Activated CD8-positive, alpha-beta memory T cell treated with anti-CD3 and anti-CD28 coated beads for 1 hour (primary cell): ENCODE measurements around the gene PPP1R1A.

Source experiments
- DNase-seq, 2 donors: peaks; one replicate each; pipeline ENCODE4 v3.0.0-alpha.2; 2020; ENCODE audit warnings: low read depth in 1 of 2; ENCODE audit errors: extremely low read depth in 1 of 2

Gene PPP1R1A

GRCh38 chr12:54588110-54588889 is at the start of gene PPP1R1A:
Gene PPP1R1A, minus strand, starts transcription at chr12:54588659. Its CDS starts 171 bp downstream, at chr12:54588488.
- no peak for DNase-seq

- no peak for DNase-seq
These were observed 46.3 kb upstream of the PPP1R1A start, which contains the start of gene LACRT for GRCh38 chr12:54634795-54635194. Gene LACRT, minus strand, starts transcription at chr12:54634895. Its CDS starts 54 bp downstream, at chr12:54634841.

- DNase-seq = no peak
These were observed 43.7 kb upstream of the PPP1R1A start for GRCh38 chr12:54631988-54632728.

DNA sequence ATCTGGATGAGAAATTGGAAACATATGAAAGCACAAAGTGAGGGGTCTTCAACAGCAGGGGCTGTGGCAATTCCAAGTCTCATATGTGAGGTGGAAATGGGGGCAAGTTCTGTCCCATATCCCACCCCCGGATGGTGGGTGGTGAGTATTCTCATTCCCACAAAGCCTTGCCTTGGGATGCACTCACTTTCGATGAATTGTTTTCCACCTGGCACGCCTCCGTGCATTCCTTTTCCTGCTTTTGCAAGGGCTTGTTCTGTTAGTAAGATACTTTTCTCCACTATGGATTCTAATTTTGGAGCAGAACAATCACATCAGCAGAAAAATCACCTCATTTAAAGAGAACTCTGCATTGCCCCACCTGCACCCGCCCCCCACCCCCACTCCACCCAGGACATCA is 43.1 kb upstream of the PPP1R1A start:
- DNase-seq = no peak

DNA sequence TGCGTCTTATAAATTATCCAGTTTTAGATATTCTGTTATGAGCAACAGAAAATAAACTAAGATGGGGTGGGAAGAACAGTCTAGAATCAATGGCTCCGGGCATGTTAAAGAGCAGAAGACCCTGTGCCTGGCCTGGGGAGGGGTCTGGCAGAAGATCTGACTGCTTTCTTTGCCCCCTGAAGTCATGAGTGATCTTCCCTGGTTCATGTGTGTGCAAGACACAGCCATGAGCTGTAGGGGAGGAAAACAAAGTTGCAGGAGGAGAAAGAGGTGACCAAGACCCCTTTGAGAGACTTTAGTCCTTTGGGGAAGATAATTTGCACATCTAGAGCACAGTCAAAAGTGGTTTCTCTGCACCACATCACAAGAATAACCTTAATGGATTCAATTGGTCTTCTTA is 41.5 kb upstream of the PPP1R1A start:
- DNase-seq = no peak

DNA sequence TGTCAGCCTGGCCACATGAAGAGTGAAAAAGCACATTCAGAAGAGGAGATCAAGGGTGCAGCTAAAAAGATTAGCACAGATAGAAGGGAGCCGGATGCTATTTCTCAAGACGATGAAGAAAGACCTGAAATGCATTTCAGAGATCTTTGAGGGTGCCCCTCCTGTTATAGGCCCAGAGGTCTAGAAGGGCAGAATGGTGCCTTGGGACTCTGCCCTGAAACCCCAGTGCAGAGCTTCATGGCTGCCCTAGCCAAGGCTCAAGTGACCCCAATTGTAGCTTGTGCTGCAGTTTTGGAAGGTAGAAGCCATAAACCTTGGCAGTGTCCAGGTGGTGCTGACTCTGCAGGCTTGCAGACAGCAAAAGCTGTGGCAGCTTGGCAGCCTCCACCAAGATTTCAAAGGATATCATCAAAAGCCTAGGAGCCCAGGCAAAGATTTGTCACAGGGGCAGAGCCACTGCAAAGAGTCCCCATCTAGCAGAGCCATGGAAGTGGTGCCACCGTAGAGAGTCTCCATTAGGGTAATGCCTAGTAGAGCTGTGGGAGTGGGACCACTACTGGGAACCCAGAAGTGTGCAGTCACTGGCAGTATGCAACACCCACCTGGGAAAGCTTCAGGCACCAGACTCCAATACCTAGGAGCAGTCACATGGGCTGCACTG is 39.9 kb upstream of the PPP1R1A start:
- DNase-seq = no peak

GRCh38 chr12:54627304-54627703 is 38.8 kb upstream of the PPP1R1A start:
- no peak for DNase-seq

DNA sequence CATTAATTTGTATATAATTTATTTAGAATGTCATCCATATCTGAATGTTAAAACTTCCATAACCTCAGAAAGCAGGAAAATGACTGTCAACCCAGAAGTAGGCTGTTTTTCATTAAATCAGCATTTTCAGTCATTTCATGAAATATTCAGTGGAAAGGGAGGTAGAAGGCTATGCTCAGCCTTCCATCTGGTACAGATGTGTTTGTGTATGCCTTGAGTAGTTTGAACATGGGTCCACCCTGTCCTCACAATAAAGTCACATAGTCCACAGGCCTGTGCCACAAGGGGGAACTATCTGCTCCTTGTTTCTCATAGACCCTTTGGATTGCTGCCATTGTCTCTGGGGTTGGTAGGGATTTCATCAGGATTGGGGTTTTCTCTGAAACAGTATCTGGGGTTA is 37.1 kb upstream of the PPP1R1A start:
- DNase-seq = no peak

DNA sequence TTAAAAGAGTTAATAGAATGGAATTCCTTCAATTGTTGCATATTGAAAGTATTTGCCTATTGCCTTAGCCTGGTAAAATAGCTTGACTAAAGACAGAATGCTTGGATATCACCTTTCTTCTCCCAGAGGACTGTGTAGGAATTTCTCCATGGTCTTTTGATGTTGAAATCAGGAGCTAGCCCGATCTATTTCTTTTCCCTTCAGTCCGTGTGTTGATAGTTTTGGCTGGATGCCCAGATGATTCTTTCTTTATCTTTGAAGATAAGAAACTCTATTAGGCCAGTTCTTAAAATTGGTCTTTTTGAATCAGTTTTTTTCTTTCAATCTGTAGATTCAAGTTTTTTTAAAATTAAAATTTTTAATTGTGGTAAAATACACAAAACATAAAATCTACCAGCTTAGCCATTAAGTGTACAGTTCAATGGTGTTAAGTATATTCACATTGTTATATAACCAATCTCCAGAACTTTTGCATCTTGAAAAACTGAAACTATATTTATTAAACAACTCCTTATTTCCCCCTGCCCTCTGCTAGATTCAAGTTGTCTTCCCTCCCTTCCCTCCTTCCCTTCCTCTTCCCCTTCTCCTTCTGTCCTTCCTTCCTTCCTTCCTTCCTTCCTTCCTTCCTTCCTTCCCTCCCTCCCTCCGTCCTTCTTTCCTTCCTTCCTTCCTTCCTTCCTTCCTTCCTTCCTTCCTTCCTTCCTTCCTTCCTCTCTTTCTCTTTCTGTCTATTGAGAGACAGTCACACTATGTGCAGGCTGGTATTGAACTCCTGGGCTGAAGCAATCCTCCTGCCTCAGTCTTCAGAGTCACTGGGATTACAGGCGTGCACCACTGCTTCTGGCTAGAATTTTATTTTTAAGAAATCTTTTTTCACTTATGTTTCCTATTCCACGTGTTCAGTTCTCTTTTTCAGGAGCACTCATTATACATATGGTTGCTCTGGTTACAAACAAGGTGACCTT is 36.1 kb upstream of the PPP1R1A start:
- DNase-seq = no peak

GRCh38 chr12:54622463-54623183 is 34.2 kb upstream of the PPP1R1A start:
- no peak for DNase-seq

GRCh38 chr12:54616933-54617680 is 28.6 kb upstream of the PPP1R1A start:
- no peak for DNase-seq

DNA sequence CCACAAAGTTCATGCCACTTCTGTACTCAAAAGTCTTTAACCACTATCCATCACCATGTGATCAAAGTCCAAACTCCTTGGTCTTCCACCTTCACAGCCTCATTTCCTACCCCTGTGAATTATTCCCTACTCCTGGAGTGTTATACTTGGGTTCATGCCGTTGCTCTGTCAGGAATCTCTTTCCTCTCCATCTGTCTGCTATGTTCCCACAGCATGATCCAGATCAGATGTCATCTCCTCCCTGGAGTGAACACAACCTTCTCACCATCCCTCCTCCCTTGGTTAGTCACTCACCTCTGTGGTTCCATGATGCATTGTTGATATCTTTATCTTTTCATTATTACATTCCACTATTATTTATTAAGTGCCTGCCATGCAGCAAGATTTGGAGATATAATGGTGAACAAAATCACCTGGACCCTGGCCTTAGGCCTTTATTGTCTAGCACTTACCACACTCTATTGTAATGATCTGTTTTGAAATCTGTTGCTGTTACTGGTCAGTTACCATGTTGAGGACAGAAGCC is 23.8 kb upstream of the PPP1R1A start:
- no peak for DNase-seq

DNA sequence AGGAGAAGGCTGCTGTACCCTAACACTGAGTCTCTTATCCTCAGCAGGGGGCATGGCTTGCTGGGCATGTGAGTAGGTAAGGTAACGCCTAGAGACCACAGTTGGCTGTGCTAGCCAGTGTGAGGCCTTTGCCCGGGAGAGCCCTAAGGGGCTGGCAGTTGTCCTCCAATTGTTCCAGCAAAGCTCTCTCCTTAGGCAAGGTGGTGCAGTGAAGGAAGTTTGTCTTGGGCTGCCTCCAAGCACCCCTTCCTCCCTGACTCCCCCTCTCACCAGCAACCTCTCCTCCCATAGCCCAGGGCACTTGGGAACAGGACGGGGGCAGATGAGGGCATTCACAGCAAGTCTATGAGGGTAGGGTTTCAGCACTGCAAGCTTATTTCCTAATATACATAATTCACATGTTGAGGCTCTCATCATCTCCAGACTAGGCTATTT is 23.3 kb upstream of the PPP1R1A start:
- DNase-seq = no peak

GRCh38 chr12:54608769-54609168 is 20.3 kb upstream of the PPP1R1A start:
- no peak for DNase-seq

GRCh38 chr12:54608156-54608555 is 19.7 kb upstream of the PPP1R1A start:
- DNase-seq = no peak

DNA sequence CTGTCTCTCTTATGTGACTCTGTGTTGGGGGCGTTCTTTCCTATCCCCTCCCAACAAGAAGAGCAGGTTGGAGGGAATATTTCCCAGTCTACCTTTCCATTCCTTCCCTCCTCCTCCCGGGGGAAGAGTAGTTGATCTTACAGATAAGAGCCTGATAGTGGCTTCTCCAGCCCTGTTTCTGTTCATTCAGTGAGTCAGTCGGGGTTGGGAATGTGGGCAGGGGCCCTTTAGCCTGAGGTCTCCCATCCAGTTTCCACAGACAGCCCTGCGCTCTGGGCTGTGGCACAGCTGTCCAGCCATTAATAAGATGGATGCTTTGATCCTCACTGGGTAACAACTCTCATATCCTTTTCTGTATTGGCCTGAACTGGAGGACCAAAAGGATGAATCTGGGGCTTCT is 18.1 kb upstream of the PPP1R1A start:
- DNase-seq = no peak

DNA sequence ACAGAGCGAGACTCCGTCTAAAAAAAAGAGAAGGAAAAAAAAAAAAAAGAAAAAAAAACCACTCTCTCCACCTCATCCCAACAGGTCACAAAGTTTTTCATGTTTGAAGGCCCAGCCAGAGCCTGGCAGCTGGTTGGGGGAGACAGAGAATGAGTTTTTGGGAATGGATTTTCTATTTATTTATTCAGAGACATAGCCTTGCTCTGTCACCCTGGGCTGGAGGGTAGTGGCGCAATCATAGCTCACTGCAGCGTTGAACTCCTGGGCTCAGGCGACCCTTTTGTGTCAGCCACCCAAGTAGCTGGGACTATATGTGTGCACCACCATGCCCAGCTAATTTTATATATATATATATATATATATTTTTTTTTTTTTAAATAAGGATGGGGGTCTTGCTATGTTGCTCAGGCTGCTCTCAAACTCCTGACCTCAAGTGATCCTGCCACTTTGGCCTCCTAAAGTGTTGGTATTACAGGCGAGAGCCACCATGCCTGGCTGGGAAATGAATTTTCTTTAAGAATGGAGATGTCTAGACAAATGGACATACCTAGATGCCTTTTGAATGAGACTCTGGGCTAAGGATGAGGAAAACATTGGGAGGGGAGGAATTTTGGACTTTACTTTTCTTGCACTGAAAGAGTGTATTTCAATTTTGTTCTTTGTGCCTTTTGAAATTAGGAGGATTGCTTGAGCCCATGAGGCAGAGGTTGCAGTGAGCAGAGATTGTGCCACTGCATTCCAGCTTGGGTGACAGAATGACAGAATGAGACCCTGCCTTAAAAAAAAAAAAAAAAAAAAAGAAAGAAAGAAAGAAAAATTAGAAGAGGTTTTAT is 16.9 kb upstream of the PPP1R1A start:
- no peak for DNase-seq

GRCh38 chr12:54604436-54604835 is 16.0 kb upstream of the PPP1R1A start:
- no peak for DNase-seq
